HG03039 (cell line): ENCODE measurements around the gene TAB3.

ENCODE experiments used
- ATAC-seq: cut with Tn5 transposase; IDR thresholded peaks from one replicate; pipeline ENCODE4 v1.9.1; 2021; ENCODE audit warnings: mild to moderate bottlenecking, moderate library complexity; ENCODE audit not compliant: unreplicated experiment

Gene TAB3

GRCh38 chrX:30887721-30888120 is 1.3 kb downstream of the TAB3 start:
- no peak for ATAC-seq

- ATAC-seq = no peak
These were observed 1.8 kb downstream of the TAB3 start for GRCh38 chrX:30887288-30887687.

GRCh38 chrX:30885136-30885535 is 3.9 kb downstream of the TAB3 start:
- ATAC-seq = no peak

- no peak for ATAC-seq
These were observed 5.9 kb downstream of the TAB3 start for GRCh38 chrX:30883138-30883537.

- no peak for ATAC-seq
These were observed 7.3 kb downstream of the TAB3 start for GRCh38 chrX:30881797-30882196.

- ATAC-seq = no peak
These were observed 7.7 kb downstream of the TAB3 start for GRCh38 chrX:30881390-30881789.

- ATAC-seq = no peak
These were observed 9.0 kb downstream of the TAB3 start for GRCh38 chrX:30880058-30880457.

GRCh38 chrX:30876367-30876766 is 12.7 kb downstream of the TAB3 start:
- ATAC-seq = no peak

GRCh38 chrX:30875957-30876356 is 13.1 kb downstream of the TAB3 start:
- no peak for ATAC-seq

GRCh38 chrX:30874851-30875250 is 14.2 kb downstream of the TAB3 start:
- ATAC-seq = no peak

GRCh38 chrX:30870572-30870971 is 18.5 kb downstream of the TAB3 start:
- no peak for ATAC-seq

GRCh38 chrX:30865612-30866011 is 23.4 kb downstream of the TAB3 start:
- no peak for ATAC-seq

- no peak for ATAC-seq
These were observed 24.0 kb downstream of the TAB3 start for GRCh38 chrX:30865015-30865414.

GRCh38 chrX:30864383-30864785 is 24.7 kb downstream of the TAB3 start:
- ATAC-seq = no peak

GRCh38 chrX:30863974-30864373 is 25.1 kb downstream of the TAB3 start:
- ATAC-seq = no peak

GRCh38 chrX:30858098-30858497 is 31.0 kb downstream of the TAB3 start:
- ATAC-seq = no peak

GRCh38 chrX:30851449-30851848 is 37.6 kb downstream of the TAB3 start:
- no peak for ATAC-seq

GRCh38 chrX:30835373-30835772 is 53.7 kb downstream of the TAB3 start:
- ATAC-seq = no peak

- ATAC-seq = no peak
These were observed 55.2 kb downstream of the TAB3 start for GRCh38 chrX:30833896-30834295.

- peak; percentile 82 for ATAC-seq
These were observed 58.0 kb downstream of the TAB3 start for GRCh38 chrX:30831082-30831481.

- no peak for ATAC-seq
These were observed 58.6 kb downstream of the TAB3 start for GRCh38 chrX:30830326-30830943.

- ATAC-seq = no peak
These were observed 64.8 kb downstream of the TAB3 start for GRCh38 chrX:30824275-30824674.

- no peak for ATAC-seq
These were observed 66.3 kb downstream of the TAB3 start for GRCh38 chrX:30822764-30823163.
